Gastrocnemius medialis (tissue), 4 donors: ENCODE results near the gene TEX12.

Source experiments
- CTCF ChIP-seq, 5 experiments: fragments of 450-650 bp in 3 of 5; fragments of 200-600 bp in 2 of 5; sonication (generic) in 2 of 5; IDR thresholded peaks in 4 of 5; conservative IDR thresholded peaks in 1 of 5; 1 replicate in 4 of 5; 2 replicates in 1 of 5; pipeline ENCODE4 v1.5.1; 2016 to 2019; ENCODE audit warnings: antibody characterized with exemption in 5 of 5, mild to moderate bottlenecking in 3 of 5, moderate library complexity in 3 of 5
- POLR2A ChIP-seq, 2 donors: fragments of 450-650 bp; IDR thresholded peaks; one replicate each; pipeline ENCODE4 v1.6.1; 2017; ENCODE audit warnings: antibody characterized with exemption in 2 of 2, mild to moderate bottlenecking in 2 of 2, moderate library complexity in 2 of 2

DNA sequence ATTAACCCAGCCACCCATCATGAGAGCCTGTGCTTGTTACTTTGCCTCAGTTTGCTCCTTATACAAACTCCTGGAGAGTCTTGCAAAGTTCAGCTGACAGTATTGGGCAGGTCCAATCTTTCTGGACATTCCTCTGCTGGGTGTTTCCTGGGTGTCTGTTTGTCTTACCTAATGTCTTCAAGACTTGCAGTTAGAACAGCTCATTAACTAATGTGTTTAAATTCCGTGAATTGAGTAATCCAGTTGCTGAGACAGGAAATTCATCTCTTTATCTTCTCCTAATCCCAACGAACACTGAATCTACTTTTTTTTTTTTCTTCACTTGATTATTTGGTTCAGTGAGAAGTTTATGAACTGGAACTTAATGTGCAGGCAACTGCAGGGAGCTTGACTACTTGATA lies 28.8 kb downstream of the TEX12 start:
- TF ChIP-seq CTCF (IDR thresholded peaks at IDR 0.05 in 4 of 5, conservative IDR thresholded peaks at IDR 0.05 in 1 of 5) (no peak), POLR2A (IDR thresholded peaks at IDR 0.05) (no peak)
